Germinal center (tissue), 1 donor: ENCODE results near the gene HOMEZ.
"Not testable (repeated sequence)": the region's sequence is repeated elsewhere in the genome, so short reads cannot be mapped to it uniquely, and the experiment has no call there.

Experiments used
- DNase-seq: peaks from one replicate; pipeline ENCODE4 v3.0.0; 2012; ENCODE audit warnings: mixed read lengths, low spot score

Gene HOMEZ

GRCh38 chr14:23281247-23281646, 4.7 kb downstream of the HOMEZ start:
- DNase-seq: no peak

DNA sequence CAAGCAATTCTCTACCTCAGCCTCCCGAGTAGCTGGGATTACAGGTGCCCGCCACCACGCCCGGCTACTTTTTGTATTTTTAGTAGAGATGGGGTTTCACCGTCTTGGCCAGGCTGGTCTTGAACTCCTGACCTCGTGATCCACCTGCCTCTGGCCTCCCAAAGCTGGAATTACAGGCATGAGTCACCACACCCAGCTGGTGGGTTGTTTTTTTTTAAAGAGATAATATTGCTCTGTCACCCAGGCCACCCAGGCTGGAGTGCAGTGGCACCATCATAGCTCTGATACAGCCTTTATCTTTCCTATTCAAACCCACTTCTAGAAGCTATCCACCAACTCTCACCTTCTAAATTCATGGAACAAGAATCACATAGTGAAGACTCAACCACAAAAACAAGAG, 8.0 kb downstream of the HOMEZ start:
- not testable (repeated sequence) for DNase-seq

DNA sequence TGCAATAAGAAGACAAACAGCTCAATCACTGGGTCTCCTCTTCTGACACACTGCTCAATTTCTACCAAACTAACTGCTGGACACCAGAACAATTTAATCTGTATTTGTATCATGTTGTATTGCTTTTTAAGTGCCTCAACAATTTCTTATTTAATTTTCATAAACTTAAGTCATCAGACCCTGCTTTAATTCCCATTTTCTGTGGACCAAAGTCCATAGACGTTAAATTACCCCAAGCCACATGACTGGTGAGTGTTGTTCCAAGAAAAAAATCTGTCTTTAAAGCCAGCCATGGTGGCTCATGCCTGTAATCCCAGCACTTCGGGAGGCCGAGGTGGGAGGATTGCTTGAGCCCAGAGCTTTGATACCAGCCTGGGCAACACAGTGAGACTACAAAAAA, 8.7 kb downstream of the HOMEZ start:
- no peak for DNase-seq

DNA sequence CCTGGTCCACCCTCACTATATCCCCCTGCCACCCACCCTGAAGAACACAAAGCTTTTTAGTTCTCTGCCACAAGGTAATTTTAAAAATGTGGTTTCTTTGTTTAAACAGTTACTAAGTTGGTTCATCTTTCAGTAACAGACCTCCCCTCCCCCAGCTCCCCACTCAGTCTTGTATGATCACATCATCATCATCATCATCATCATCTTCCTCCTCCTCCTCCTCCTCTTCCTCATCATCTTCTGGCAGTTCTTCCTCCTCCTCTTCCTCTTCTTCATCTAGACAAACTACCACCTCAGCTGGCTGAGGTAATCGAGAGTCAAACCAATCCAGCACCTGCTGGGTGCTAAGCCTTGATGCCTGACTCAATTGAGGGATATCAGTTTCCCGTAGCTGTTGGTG, 10.5 kb downstream of the HOMEZ start:
- DNase-seq: no peak

- no peak for DNase-seq
Measured at GRCh38 chr14:23269193-23269592, 16.7 kb downstream of the HOMEZ start.

DNA sequence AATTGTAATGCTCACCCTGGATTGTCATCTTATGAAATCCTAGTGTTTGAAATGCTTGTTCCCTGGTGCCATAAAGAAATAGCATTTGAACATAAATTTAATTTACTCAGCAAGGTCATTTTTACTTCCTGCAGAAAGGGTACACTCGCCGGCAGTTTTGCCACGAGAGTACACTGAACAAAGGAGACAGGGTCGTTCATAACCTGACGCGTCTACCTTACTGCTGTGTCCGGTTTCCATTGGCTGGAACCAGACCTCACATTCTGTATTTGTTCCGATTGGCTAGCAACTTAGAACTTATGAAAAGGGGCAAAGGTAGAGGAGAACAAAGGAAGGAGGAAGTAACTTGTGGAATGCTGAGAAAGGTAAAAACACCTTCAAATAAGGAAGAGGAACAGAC, 25.1 kb downstream of the HOMEZ start:
- DNase-seq: not testable (repeated sequence)

DNA sequence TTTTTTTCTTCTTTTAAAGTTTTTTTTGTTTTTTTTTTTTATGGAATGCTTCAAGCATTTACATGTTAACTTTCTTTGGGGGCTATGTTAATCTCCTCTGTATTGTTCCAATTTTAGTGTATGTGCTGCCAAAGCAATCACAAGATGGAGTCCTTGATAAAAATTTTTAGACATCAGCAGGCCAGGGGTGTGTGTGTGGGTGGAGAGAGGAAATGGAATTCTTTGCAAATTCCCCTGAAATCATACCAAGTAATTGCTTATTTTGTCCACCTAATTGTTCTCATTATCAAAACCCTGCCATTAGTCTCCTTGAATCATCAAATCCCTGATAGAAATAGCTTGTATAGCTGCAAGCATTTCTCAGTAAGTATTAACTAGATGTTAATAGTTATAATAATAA, 26.5 kb downstream of the HOMEZ start:
- DNase-seq: no peak

GRCh38 chr14:23258256-23258655, 27.7 kb downstream of the HOMEZ start:
- DNase-seq: no peak

DNA sequence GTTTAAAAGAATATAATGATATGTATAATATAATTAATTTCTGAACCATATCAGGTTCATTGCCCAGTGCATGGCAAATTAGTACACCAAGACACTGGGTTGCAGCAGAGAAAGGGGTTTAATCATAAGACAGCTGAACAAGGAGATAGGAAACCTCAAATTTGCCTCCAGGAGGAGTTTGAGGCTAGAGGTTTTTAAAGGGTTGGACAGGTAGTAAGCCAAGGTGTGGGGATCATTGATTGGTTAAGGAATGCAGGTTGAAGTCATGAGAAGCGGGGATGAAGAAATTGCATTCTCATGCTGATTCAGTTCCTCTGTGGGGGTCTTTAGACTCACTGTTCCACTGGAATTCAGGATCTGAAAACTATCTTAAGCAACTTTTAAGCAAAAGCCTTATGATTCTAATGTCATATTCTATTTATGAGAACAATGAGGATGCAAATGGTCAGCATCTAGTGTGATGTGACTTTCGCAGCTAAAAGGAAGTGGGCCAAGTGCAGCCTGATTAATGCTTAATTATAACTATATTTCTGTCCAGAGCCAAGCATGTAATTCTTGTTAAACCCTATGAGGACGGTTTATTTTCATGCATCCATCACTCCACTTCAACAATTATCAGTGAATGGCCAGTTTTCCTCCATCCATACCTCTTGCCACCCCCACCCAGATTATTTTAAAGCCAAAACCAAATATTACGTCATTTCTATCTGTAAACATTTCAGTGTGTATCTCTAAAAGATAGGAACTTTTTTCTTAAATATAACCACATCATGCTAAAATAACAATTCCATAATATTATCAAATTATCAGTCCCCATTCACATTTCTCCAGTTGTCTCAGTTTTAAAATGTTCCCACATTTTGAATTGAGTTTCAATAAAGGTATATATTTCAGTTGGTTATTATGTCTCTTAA, 33.3 kb downstream of the HOMEZ start:
- no peak for DNase-seq

DNA sequence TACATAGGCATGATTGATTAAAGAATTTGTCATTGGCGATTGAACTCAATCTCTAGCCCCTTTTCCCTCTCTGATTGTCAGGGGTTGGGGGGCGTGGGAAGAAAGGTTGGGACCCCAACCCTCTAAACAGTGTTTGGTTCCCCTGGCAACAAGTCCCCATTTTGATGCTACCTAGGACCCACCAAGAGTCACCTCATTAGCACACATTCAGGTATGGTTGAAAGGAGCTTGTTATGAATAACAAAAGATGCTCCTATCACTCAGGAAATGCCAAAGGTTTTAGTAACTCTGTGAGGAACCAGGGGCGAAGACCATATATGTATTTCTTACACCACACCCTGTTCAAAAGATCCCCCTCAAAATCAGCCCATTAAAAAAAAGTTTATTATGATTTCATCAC, 33.9 kb downstream of the HOMEZ start:
- DNase-seq: no peak

DNA sequence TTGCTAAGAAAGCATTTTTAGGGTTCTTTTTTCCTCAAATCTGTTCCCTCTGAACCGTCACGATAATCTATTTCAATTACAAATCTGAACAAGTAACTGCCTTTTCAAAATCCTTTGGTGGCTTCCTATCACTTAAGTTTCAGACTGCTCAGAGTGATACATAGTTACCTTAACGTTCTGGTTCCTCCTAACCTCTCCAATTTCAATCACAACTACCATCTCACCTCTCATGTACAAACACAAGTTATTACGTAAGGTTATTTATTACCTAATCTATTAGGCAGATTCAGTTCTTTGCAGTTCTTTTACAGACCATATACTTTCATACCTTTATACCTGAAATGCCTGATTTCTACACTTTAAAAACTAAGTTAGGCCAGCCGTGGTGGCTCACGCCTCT, 36.1 kb downstream of the HOMEZ start:
- no peak for DNase-seq

DNA sequence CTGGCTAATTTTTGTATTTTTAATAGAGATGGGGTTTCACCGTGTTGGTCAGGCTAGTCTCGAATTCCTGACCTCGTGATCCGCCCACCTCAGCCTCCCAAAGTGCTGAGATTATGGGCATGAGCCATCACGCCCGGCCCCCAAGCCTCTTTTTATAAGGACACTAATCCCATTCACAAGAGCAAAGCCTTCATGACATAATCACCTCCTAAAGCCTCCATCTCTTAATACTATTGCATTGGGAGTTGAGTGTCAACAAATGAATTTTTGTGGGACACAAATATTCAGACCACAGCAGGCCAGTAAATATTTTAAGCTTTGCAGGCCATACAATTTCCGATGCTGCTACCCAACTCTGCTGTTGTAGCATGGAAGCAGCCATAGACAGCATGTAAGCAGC, 37.3 kb downstream of the HOMEZ start:
- no peak for DNase-seq

GRCh38 chr14:23245282-23245681, 40.6 kb downstream of the HOMEZ start:
- DNase-seq: no peak

DNA sequence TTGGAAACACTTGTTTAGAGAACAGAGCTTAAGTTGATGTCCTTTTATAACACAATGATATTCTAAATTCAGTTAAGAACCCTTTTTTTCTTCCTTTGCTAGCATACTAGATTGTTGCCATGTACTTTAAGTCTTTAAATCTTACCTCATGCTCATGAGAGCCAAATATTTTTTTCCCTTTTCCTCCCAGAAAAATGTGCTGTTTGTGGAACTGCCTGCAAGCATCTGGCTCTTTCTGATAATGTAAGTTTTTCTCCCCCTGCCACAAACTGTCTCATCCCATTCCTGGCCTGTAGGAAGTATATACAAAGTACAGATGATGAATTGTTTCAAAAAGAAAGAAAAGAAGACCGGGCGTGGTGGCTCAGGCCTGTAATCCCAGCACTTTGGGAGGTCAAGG, 42.9 kb downstream of the HOMEZ start:
- DNase-seq: no peak

GRCh38 chr14:23242076-23242475, 43.9 kb downstream of the HOMEZ start:
- DNase-seq: no peak

GRCh38 chr14:23241061-23241715, 44.7 kb downstream of the HOMEZ start:
- DNase-seq: not testable (repeated sequence)

DNA sequence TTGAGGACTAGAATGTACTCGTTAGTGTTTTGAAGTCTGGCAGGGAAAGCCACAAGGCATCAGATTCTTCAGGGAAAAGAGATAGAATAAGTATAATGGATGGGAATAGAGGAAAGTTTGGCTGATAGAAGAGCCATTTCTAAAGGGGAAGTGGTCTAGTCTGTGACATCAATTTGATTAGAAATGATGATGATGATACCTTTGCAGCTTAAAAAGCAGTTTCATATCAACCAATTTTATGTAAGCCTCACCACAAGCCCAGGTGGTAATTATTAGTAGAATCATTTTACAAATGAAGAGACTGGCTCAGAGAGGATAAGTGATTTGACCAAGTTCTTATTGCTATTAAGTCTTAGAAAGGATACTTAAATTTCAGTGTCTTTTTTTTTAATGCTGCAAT, 45.3 kb downstream of the HOMEZ start:
- no peak for DNase-seq

DNA sequence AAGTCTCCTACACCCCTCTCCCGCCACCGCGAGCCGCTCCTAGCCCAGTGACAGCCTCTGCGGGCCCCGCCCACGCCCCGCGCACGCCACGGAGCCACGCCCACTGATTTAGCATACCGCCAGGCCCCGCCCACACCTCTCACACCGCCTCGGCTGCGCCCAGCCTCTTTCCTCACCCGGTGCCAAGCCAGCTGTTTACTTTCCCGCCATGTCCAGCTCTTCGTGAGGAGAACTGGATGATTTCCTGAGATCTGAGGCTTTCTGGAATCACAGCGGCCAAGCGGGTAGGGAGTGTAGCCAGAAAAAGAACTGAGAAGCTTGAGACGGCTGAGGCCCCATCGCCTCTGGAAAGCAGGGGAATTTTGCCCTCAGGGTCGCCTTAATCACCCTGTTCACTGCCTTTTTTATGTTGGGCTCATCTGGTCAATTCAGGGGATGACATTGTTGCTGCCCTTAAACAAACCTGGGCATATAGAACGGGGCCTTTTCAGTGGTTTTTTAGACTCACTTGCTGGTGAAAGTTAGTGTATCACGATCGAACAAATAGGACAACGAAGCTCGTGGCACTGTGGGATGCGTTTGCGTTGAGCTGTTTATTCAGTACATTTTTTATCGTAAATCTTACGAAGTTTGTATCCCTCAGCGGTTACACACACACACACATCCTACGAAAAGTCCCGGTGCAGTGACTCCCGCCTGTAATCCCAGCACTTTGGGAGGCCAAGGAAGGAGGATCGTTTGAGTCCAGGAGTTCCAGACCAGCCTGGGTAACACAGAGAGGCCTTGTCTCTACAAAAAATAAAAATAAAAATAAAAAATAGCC, 47.9 kb downstream of the HOMEZ start, which contains the start of gene RNF212B:
Gene RNF212B, plus strand, starts transcription at position 165 of the 823 bp plus-strand sequence. CDS start 2,410 bp downstream, outside the sequence.
- peak; percentile 91 for DNase-seq

GRCh38 chr14:23232241-23232808, 53.6 kb downstream of the HOMEZ start:
- not testable (repeated sequence) for DNase-seq

GRCh38 chr14:23228812-23229211, 57.1 kb downstream of the HOMEZ start:
- DNase-seq: no peak

DNA sequence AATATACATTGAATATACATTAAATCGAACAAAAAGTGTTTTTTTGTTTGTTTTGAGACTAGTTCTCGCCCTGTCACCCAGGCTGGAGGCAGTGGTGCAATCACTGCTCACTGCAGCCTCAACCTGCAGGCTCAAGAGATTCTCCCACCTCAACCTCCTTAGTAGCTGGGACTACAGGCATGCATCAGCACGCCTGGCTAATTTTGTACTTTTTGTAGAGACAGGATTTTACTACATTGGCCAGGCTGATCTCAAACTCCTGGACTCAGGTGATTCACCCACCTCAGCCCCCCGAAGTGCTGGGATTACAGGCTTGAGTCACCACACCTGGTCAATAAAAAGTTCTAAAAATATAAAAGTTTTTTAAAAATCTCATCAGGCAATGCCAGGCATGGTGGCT, 58.4 kb downstream of the HOMEZ start:
- DNase-seq: no peak

DNA sequence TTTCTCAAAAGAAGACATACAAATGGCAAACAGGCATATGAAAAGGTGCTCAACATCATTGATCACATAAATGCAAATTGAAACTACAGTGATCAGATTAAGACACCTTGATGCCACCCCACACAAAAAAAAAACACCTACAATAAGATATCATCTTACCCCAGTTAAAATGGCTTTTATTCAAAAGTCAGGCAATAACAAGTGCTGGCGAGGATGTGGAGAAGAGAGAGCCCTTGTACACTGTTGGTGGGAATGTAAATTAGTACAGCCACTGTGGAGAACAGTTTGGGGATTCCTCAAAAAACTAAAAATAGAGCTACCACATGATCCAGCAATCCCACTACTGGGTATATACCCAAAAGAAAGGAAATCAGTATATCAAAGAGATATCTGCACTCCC, 61.0 kb downstream of the HOMEZ start:
- DNase-seq: not testable (repeated sequence)
